Left lung (tissue), 10 donors: ENCODE data around the gene ZSWIM5. TPM values are rescaled to one million over a fixed set of nuclear protein-coding genes. Genes with fewer than 3 reads are reported as not detected.
A peak's percentile ranks its signal among the peaks of the same experiment; 100 is the strongest.
"Not testable (repeated sequence)": the region's sequence is repeated elsewhere in the genome, so short reads cannot be mapped to it uniquely, and the experiment has no call there.

Source experiments
- ATAC-seq: fragments of 200-7000 bp; cut with Tn5 transposase; one replicate; pipeline ENCODE4 v1.9.1; 2020; ENCODE audit warnings: moderate library complexity
- DNase-seq, 4 donors: peaks; one replicate each; pipeline ENCODE4 v3.0.0-alpha.2; 2013 to 2020
- H3K27ac ChIP-seq, 2 donors: fragments of 200-600 bp; sonication (generic) in 1 of 2; one replicate each; pipeline versions ENCODE4 v1.5.0 to v1.8.0; 2020 to 2021
- H3K27me3 ChIP-seq, 2 donors: fragments of 200-600 bp; sonication (generic) in 1 of 2; one replicate each; pipeline versions ENCODE4 v1.5.0 to v1.8.0; 2020 to 2021
- H3K36me3 ChIP-seq, 2 donors: fragments of 200-600 bp; sonication (generic) in 1 of 2; one replicate each; pipeline versions ENCODE4 v1.5.0 to v1.8.0; 2020 to 2021
- H3K4me1 ChIP-seq, 2 donors: fragments of 200-600 bp; one replicate each; pipeline ENCODE4 v1.8.0; 2021
- H3K4me3 ChIP-seq, 2 donors: fragments of 200-600 bp; sonication (generic) in 1 of 2; one replicate each; pipeline versions ENCODE4 v1.5.0 to v1.8.0; 2020 to 2021; ENCODE audit warnings: mild to moderate bottlenecking in 1 of 2
- H3K9me3 ChIP-seq, 2 donors: fragments of 200-600 bp; sonication (generic) in 1 of 2; one replicate each; pipeline versions ENCODE4 v1.5.0 to v1.8.0; 2020 to 2021
- CTCF ChIP-seq, 2 donors: fragments of 200-600 bp; sonication (generic) in 1 of 2; IDR thresholded peaks; one replicate each; pipeline versions ENCODE4 v1.5.0 to v1.8.0; 2021; ENCODE audit warnings: antibody characterized with exemption in 2 of 2
- intact Hi-C, 2 donors: fragments of 100-400 bp; cut with DNase I; formaldehyde crosslinking; loops; one replicate each; pipeline versions ENCODE4 v1.11.2 to v1.14.2; 2022
- polyA plus RNA-seq, 6 donors: library from polyadenylated mRNA; unstranded; fragments of 120-200 nt; gene quantifications; one replicate each; pipeline ENCODE4 v1.2.1, GENCODE V29; 2013; ENCODE audit not compliant: insufficient read length in 6 of 6
- total RNA-seq, 2 donors: library from RNA; stranded (reverse); fragmentation: NEBNext Ultra II Directional; extraction: Animal tissue kit (Norgen Biotek cat#: 25700); gene quantifications; one replicate each; pipeline ENCODE4 v1.2.1, GENCODE V29; 2021
- donor health status: DM: no; HTN: yes; CAD: no.
- donor health status: DM: no; HTN: no; CAD: no.

Gene ZSWIM5
- total and polyA plus RNA-seq, 8 donors: 2.0 to 6.3 (median 4.7) TPM

- intact Hi-C loops: no loop called here
- TF ChIP-seq CTCF (IDR thresholded peaks at IDR 0.05): no peak
- no peak overlapping the region for H3K4me3 ChIP-seq
- H3K27me3 ChIP-seq: no peaks in the 10 kb centered on the region
- H3K36me3 ChIP-seq: no peaks in the 10 kb centered on the region
- no peak overlapping the region for H3K27ac ChIP-seq
- no peaks in the 10 kb centered on the region for H3K4me1 ChIP-seq
- H3K9me3 ChIP-seq: no peaks in the 10 kb centered on the region
- no peak for DNase-seq
- no peak for ATAC-seq
Measured at GRCh38 chr1:45116820-45117219, 89.6 kb downstream of the ZSWIM5 start.

GRCh38 chr1:45116340-45116739, 90.1 kb downstream of the ZSWIM5 start:
- Histone ChIP-seq H3K9me3 (peaks cover 0 to 4% of the 10 kb centered on the region in 2 donors), H3K27me3 (no peaks in the 10 kb centered on the region), H3K4me1 (no peaks in the 10 kb centered on the region), H3K4me3 (no peak overlapping the region), H3K27ac (no peak overlapping the region), H3K36me3 (no peaks in the 10 kb centered on the region)
- intact Hi-C loops: no loop called here
- TF ChIP-seq CTCF (IDR thresholded peaks at IDR 0.05): no peak
- no peak for ATAC-seq
- DNase-seq: no peak

GRCh38 chr1:45115198-45115597, 91.2 kb downstream of the ZSWIM5 start:
- peak in 1 of 4 donors; percentile 57 for DNase-seq
- ATAC-seq, H3K27me3 ChIP-seq, H3K9me3 ChIP-seq, H3K4me3 ChIP-seq, intact Hi-C loops, H3K4me1 ChIP-seq, H3K36me3 ChIP-seq, H3K27ac ChIP-seq: not testable (repeated sequence)

- Histone ChIP-seq H3K4me3 (no peak overlapping the region), H3K9me3 (peaks cover 0 to 6% of the 10 kb centered on the region in 2 donors), H3K27me3 (no peaks in the 10 kb centered on the region), H3K27ac (no peak overlapping the region), H3K4me1 (no peaks in the 10 kb centered on the region), H3K36me3 (no peaks in the 10 kb centered on the region)
- DNase-seq: no peak
- ATAC-seq: no peak
- intact Hi-C loops: no loop called here
- TF ChIP-seq CTCF (IDR thresholded peaks at IDR 0.05): no peak
Measured at GRCh38 chr1:45112661-45113060, 93.7 kb downstream of the ZSWIM5 start.

GRCh38 chr1:45111239-45111638, 95.2 kb downstream of the ZSWIM5 start:
- ATAC-seq (no peak), DNase-seq (no peak)
- Histone ChIP-seq H3K36me3 (no peaks in the 10 kb centered on the region), H3K9me3 (peaks cover 0 to 6% of the 10 kb centered on the region in 2 donors), H3K27me3 (no peaks in the 10 kb centered on the region), H3K27ac (no peak overlapping the region), H3K4me3 (no peak overlapping the region), H3K4me1 (no peaks in the 10 kb centered on the region)
- no peak for TF ChIP-seq CTCF (IDR thresholded peaks at IDR 0.05)
- intact Hi-C loops: no loop called here

GRCh38 chr1:45107782-45108181, 98.6 kb downstream of the ZSWIM5 start:
- intact Hi-C loops: no loop called here
- H3K36me3 ChIP-seq: no peaks in the 10 kb centered on the region
- H3K27ac ChIP-seq: no peak overlapping the region
- H3K9me3 ChIP-seq: peaks cover 0 to 10% of the 10 kb centered on the region in 2 donors
- no peak overlapping the region for H3K4me3 ChIP-seq
- ATAC-seq (no peak), DNase-seq (no peak)
- TF ChIP-seq CTCF (IDR thresholded peaks at IDR 0.05): no peak
- H3K4me1 ChIP-seq: no peaks in the 10 kb centered on the region
- H3K27me3 ChIP-seq: no peaks in the 10 kb centered on the region

- H3K36me3 ChIP-seq, H3K9me3 ChIP-seq, intact Hi-C loops, H3K27ac ChIP-seq, ATAC-seq, H3K4me3 ChIP-seq, H3K27me3 ChIP-seq, H3K4me1 ChIP-seq, DNase-seq: not testable (repeated sequence)
Measured at GRCh38 chr1:45106864-45107263, 99.5 kb downstream of the ZSWIM5 start.

- DNase-seq, H3K36me3 ChIP-seq, intact Hi-C loops, ATAC-seq, H3K9me3 ChIP-seq, H3K27me3 ChIP-seq, H3K4me1 ChIP-seq, H3K4me3 ChIP-seq, H3K27ac ChIP-seq: not testable (repeated sequence)
Measured at GRCh38 chr1:45106156-45106545, 100.3 kb downstream of the ZSWIM5 start.
